DOHH2 (cell line): ENCODE results near the gene TMEM200A.

Source experiments
- CTCF ChIP-seq: fragments of 200-600 bp; sonication (generic); IDR thresholded peaks from one replicate; pipeline ENCODE4 v1.5.1; 2014; ENCODE audit warnings: antibody characterized with exemption, mild to moderate bottlenecking, low read depth, low read length; ENCODE audit not compliant: poor library complexity, severe bottlenecking
- EZH2phosphoT487 ChIP-seq: fragments of 200-600 bp; sonication (generic); IDR thresholded peaks from 2 replicates; pipeline ENCODE4 v1.6.1; 2017; ENCODE audit warnings: borderline replicate concordance, mild to moderate bottlenecking, antibody characterized with exemption, low read length, moderate library complexity, mixed read lengths

GRCh38 chr6:130453230-130453629 is 87.4 kb downstream of the TMEM200A start:
- no peak for TF ChIP-seq CTCF
- no peak for TF ChIP-seq EZH2phosphoT487
